ENCODE measurements around the gene PARD6A.

Gene PARD6A

GRCh38 chr16:67648764-67649407, 11.9 kb upstream of the PARD6A start:
- no peak overlapping the region for H3K4me3 ChIP-seq (ENCODE audit: severe bottlenecking)
- peaks cover 82% of the 10 kb centered on the region for H3K27me3 ChIP-seq (ENCODE audit: insufficient read depth, poor library complexity, severe bottlenecking)
- TF ChIP-seq CTCF (IDR thresholded peaks at IDR 0.05; ENCODE audit: poor library complexity, severe bottlenecking), result no peak
- ATAC-seq (ENCODE audit: low read depth) (no peak), DNase-seq (ENCODE audit: low spot score) (no peak)
- no peaks in the 10 kb centered on the region for H3K9me3 ChIP-seq (ENCODE audit: severe bottlenecking)
- H3K27ac ChIP-seq (ENCODE audit: poor library complexity, severe bottlenecking), result no peak overlapping the region
- no peaks in the 10 kb centered on the region for H3K36me3 ChIP-seq (ENCODE audit: low read depth)
- no peaks in the 10 kb centered on the region for H3K4me1 ChIP-seq (ENCODE audit: insufficient read depth, poor library complexity, severe bottlenecking)

- no peak for DNase-seq (ENCODE audit: low spot score)
- TF ChIP-seq CTCF (IDR thresholded peaks at IDR 0.05; ENCODE audit: poor library complexity, severe bottlenecking), result no peak
- Histone ChIP-seq H3K36me3 (ENCODE audit: low read depth) (no peaks in the 10 kb centered on the region), H3K27me3 (ENCODE audit: insufficient read depth, poor library complexity, severe bottlenecking) (peaks cover 87% of the 10 kb centered on the region), H3K27ac (ENCODE audit: poor library complexity, severe bottlenecking) (no peak overlapping the region), H3K4me3 (ENCODE audit: severe bottlenecking) (no peak overlapping the region), H3K4me1 (ENCODE audit: insufficient read depth, poor library complexity, severe bottlenecking) (no peaks in the 10 kb centered on the region), H3K9me3 (ENCODE audit: severe bottlenecking) (no peaks in the 10 kb centered on the region)
- no peak for ATAC-seq (ENCODE audit: low read depth)
These were observed 11.2 kb upstream of the PARD6A start for GRCh38 chr16:67649494-67649931.

GRCh38 chr16:67650023-67650422, 10.7 kb upstream of the PARD6A start:
- Histone ChIP-seq H3K4me3 (ENCODE audit: severe bottlenecking) (no peak overlapping the region), H3K4me1 (ENCODE audit: insufficient read depth, poor library complexity, severe bottlenecking) (no peaks in the 10 kb centered on the region), H3K36me3 (ENCODE audit: low read depth) (no peaks in the 10 kb centered on the region), H3K27me3 (ENCODE audit: insufficient read depth, poor library complexity, severe bottlenecking) (peaks cover 87% of the 10 kb centered on the region), H3K9me3 (ENCODE audit: severe bottlenecking) (no peaks in the 10 kb centered on the region), H3K27ac (ENCODE audit: poor library complexity, severe bottlenecking) (no peak overlapping the region)
- ATAC-seq (ENCODE audit: low read depth), result no peak
- TF ChIP-seq CTCF (IDR thresholded peaks at IDR 0.05; ENCODE audit: poor library complexity, severe bottlenecking), result no peak
- DNase-seq (ENCODE audit: low spot score), result no peak

GRCh38 chr16:67651039-67651438, 9.7 kb upstream of the PARD6A start:
- H3K36me3 ChIP-seq (ENCODE audit: low read depth), result no peaks in the 10 kb centered on the region
- no peak for DNase-seq (ENCODE audit: low spot score)
- ATAC-seq (ENCODE audit: low read depth), result no peak
- peaks cover 80% of the 10 kb centered on the region for H3K27me3 ChIP-seq (ENCODE audit: insufficient read depth, poor library complexity, severe bottlenecking)
- no peak overlapping the region for H3K4me3 ChIP-seq (ENCODE audit: severe bottlenecking)
- TF ChIP-seq CTCF (IDR thresholded peaks at IDR 0.05; ENCODE audit: poor library complexity, severe bottlenecking), result no peak
- no peaks in the 10 kb centered on the region for H3K9me3 ChIP-seq (ENCODE audit: severe bottlenecking)
- no peak overlapping the region for H3K27ac ChIP-seq (ENCODE audit: poor library complexity, severe bottlenecking)
- no peaks in the 10 kb centered on the region for H3K4me1 ChIP-seq (ENCODE audit: insufficient read depth, poor library complexity, severe bottlenecking)

GRCh38 chr16:67651847-67652246, 8.9 kb upstream of the PARD6A start:
- DNase-seq (ENCODE audit: low spot score) (no peak), ATAC-seq (ENCODE audit: low read depth) (no peak)
- Histone ChIP-seq H3K4me1 (ENCODE audit: insufficient read depth, poor library complexity, severe bottlenecking) (no peaks in the 10 kb centered on the region), H3K27me3 (ENCODE audit: insufficient read depth, poor library complexity, severe bottlenecking) (peaks cover 79% of the 10 kb centered on the region), H3K4me3 (ENCODE audit: severe bottlenecking) (no peak overlapping the region), H3K9me3 (ENCODE audit: severe bottlenecking) (no peaks in the 10 kb centered on the region), H3K36me3 (ENCODE audit: low read depth) (no peaks in the 10 kb centered on the region), H3K27ac (ENCODE audit: poor library complexity, severe bottlenecking) (no peak overlapping the region)
- TF ChIP-seq CTCF (IDR thresholded peaks at IDR 0.05; ENCODE audit: poor library complexity, severe bottlenecking), result no peak
